Body of pancreas (tissue), 4 donors: ENCODE results near the gene CGNL1. TPM values are rescaled to one million over a fixed set of nuclear protein-coding genes. Genes with fewer than 3 reads are reported as not detected.

Experiments
- ATAC-seq: fragments of 150-250 bp; one replicate; pipeline ENCODE4 v1.9.1; 2016
- DNase-seq, 4 donors: peaks; one replicate each; pipeline ENCODE4 v3.0.0-alpha.2; 2019
- H3K27ac ChIP-seq, 4 donors: fragments of 200-600 bp; sonication (generic); 1 replicate in 3 of 4; 2 replicates in 1 of 4; pipeline versions ENCODE4 v1.5.1 to v1.6.1; 2016 to 2019; ENCODE audit warnings: mild to moderate bottlenecking in 1 of 4, mixed read lengths in 1 of 4, moderate library complexity in 1 of 4
- H3K27me3 ChIP-seq, 2 donors: fragments of 200-600 bp; sonication (generic); one replicate each; pipeline ENCODE4 v1.6.0; 2016; ENCODE audit warnings: mild to moderate bottlenecking in 1 of 2
- H3K36me3 ChIP-seq, 2 donors: fragments of 200-600 bp; sonication (generic); replicated peaks in 1 of 2; 2 replicates each; pipeline ENCODE4 v1.5.1; 2016; ENCODE audit warnings: low read depth in 2 of 2; ENCODE audit not compliant: insufficient read depth in 1 of 2
- H3K4me1 ChIP-seq: fragments of 200-600 bp; sonication (generic); one replicate; pipeline ENCODE4 v1.6.0; 2016
- H3K4me3 ChIP-seq, 2 donors: fragments of 200-600 bp; sonication (generic); 1 replicate in 1 of 2; 2 replicates in 1 of 2; pipeline ENCODE4 v1.5.1; 2016 to 2019
- H3K9me3 ChIP-seq, 3 donors: fragments of 200-600 bp; sonication (generic); 1 replicate in 2 of 3; 2 replicates in 1 of 3; pipeline ENCODE4 v1.5.1; 2016
- CTCF ChIP-seq, 7 experiments: fragments of 450-650 bp in 4 of 7; fragments of 200-600 bp in 3 of 7; sonication (generic) in 3 of 7; IDR thresholded peaks; one replicate each; pipeline ENCODE4 v1.5.1; 2016 to 2019; ENCODE audit warnings: antibody characterized with exemption in 7 of 7
- POLR2A ChIP-seq, 3 donors: fragments of 450-650 bp; IDR thresholded peaks; one replicate each; pipeline ENCODE4 v1.6.1; 2016; ENCODE audit warnings: antibody characterized with exemption in 3 of 3, mild to moderate bottlenecking in 2 of 3
- WGBS, 2 donors: methylation state at CpG; one replicate each; pipeline ENCODE4 v1.1.5; 2017; 5-methylcytosine and 5-hydroxymethylcytosine counted together
- intact Hi-C: fragments of 100-400 bp; cut with DNase I; formaldehyde crosslinking; loops from one replicate; pipeline ENCODE4 v1.15.1; 2023
- total RNA-seq, 2 donors: library from RNA; depleted of rRNA; stranded (reverse); fragments of >200 nt; gene quantifications; one replicate each; pipeline ENCODE4 v1.1.0, GENCODE V29; 2016

CGNL1 gene
- total RNA-seq, 2 donors from 2014 or later: 24.7 to 30.6 TPM

- WGBS, 2 donors: 92 to 93% methylated on average over 14 to 15 of the region's 15 CpGs
- intact Hi-C loops: no loop called here
- H3K4me1 ChIP-seq: peaks cover 24% of the 10 kb centered on the region
- ATAC-seq: no peak
- no peaks in the 10 kb centered on the region for H3K9me3 ChIP-seq
- TF ChIP-seq POLR2A (IDR thresholded peaks at IDR 0.05) (no peak), CTCF (IDR thresholded peaks at IDR 0.05) (no peak)
- no peak for DNase-seq
- H3K27ac ChIP-seq: no peak overlapping the region
- no peak overlapping the region for H3K4me3 ChIP-seq
- no peaks in the 10 kb centered on the region for H3K27me3 ChIP-seq
- no peaks in the 10 kb centered on the region for H3K36me3 ChIP-seq
These were observed 47.4 kb downstream of the CGNL1 start for GRCh38 chr15:57423599-57424140.

GRCh38 chr15:57424628-57425405, 48.5 kb downstream of the CGNL1 start:
- H3K4me3 ChIP-seq: no peak overlapping the region
- 82% methylated on average over 6 of the region's 6 CpGs for WGBS, 2 donors
- H3K27ac ChIP-seq: no peak overlapping the region
- peaks cover 24% of the 10 kb centered on the region for H3K4me1 ChIP-seq
- no peaks in the 10 kb centered on the region for H3K9me3 ChIP-seq
- DNase-seq: no peak
- intact Hi-C loops: no loop called here
- no peak for ATAC-seq
- no peaks in the 10 kb centered on the region for H3K27me3 ChIP-seq
- no peaks in the 10 kb centered on the region for H3K36me3 ChIP-seq
- TF ChIP-seq POLR2A (IDR thresholded peaks at IDR 0.05): no peak
- no peak for TF ChIP-seq CTCF (IDR thresholded peaks at IDR 0.05)

- intact Hi-C loops: no loop called here
These were observed 49.5 kb downstream of the CGNL1 start for GRCh38 chr15:57425842-57426241.

GRCh38 chr15:57427367-57427821, 51.1 kb downstream of the CGNL1 start:
- H3K27ac ChIP-seq: peak overlapping the region in 1 of 4 donors; percentile 26
- H3K27me3 ChIP-seq: no peaks in the 10 kb centered on the region
- H3K4me1 ChIP-seq: peaks cover 15% of the 10 kb centered on the region
- peak in 1 of 4 donors; percentile 27 for DNase-seq
- no peaks in the 10 kb centered on the region for H3K9me3 ChIP-seq
- ATAC-seq: peak; percentile 39
- H3K36me3 ChIP-seq: no peaks in the 10 kb centered on the region
- TF ChIP-seq CTCF (IDR thresholded peaks at IDR 0.05) (no peak), POLR2A (IDR thresholded peaks at IDR 0.05) (no peak)
- H3K4me3 ChIP-seq: no peak overlapping the region
- intact Hi-C loops: no loop called here
- 54 to 64% methylated on average over 9 of the region's 9 CpGs for WGBS, 2 donors

More at GRCh38 chr15:57425842-57426241, 49.5 kb downstream of the CGNL1 start:
- Histone ChIP-seq H3K27ac (no peak overlapping the region), H3K9me3 (no peaks in the 10 kb centered on the region), H3K4me3 (no peak overlapping the region), H3K27me3 (no peaks in the 10 kb centered on the region), H3K4me1 (peaks cover 24% of the 10 kb centered on the region), H3K36me3 (no peaks in the 10 kb centered on the region)
- 63 to 88% methylated on average over 2 to 3 of the region's 3 CpGs for WGBS, 2 donors
- ATAC-seq: no peak
- TF ChIP-seq CTCF (IDR thresholded peaks at IDR 0.05): no peak
- TF ChIP-seq POLR2A (IDR thresholded peaks at IDR 0.05): no peak
- DNase-seq: no peak
